ENCODE data around the gene SYNGR3.

Gene SYNGR3

DNA sequence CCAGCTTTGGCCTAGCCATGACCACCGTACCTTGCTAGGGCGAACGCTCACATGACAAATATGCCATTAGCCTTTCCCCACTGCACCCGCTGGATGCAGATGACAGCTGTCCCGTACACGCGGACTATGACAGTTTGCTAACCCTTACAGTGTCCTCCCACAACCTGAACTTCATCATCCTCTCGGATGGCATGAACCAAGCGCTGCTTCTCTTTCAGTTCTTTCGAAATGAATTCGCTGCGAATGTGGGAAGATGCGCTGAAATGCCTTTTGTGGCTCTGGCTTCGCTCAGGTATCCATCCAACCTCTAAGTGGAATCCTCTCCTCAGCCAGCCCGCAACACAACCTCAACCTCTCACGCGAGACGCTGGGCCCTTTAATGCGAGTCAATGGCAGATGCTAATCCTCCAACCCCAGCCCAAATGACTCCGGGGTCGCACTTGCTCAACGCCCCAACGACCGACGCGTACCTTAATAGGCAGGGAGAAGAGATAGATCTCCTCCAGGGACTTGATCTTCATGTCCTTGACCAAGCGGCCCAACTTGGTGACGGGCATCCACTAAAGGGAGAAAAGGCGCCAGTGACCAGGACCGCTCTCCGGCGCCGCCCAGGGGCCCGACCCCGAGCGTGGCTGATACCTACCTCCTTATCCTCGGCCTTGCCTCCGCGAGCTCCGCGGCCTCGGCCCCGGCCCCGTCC is 25.8 kb upstream of the SYNGR3 start:
- DNase-seq (ENCODE audit: extremely low read depth, insufficient read length), result peak; percentile 67

DNA sequence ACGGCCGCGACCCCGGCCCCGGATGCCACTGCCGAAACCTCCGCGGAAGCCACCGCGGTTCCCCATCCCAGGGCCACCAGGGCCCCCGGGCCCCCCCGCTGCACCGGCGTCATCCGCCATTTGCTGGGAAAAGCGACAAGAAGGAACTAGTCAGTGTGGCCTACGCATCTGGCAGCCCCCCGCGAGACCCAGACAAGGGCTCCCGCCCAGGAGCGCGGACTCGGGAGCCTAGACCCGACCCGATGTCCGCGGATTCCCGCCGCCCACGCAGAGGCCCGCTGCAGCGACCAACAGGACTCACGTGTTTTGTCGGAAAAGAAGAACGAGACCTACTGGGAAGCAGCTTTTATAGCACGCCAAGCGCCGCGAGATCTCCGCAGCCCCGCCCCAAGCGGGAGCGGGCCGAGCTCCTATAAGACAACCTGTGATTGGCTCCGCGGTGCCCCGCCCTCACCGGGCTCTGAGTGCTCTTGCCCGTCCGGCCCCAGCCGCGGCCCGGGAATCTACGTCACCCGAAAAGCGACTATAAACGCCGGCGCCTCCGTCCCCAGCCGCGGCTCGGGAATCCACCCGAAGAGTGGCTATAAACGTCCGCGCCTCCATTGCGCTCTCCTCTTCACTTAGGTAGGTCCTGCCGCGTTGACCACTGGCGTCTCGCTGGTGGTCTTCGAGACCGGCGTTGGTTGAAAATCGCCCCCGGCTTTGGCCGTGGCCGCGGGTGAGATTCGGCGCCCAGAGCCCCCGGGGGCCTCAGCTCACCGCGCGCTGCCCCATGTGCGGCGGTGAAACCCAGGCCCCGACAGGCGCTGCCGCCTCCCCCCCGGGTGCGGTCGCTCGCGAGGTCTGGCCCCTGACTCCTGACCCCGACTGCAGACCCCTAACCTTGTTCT is 25.0 kb upstream of the SYNGR3 start, which contains the start of gene RPS2:
RPS2 (minus strand) TSS at position 321 of the 890 bp plus-strand sequence; CDS start at position 120, 201 bp downstream.
- TF ChIP-seq, protein P1, sequence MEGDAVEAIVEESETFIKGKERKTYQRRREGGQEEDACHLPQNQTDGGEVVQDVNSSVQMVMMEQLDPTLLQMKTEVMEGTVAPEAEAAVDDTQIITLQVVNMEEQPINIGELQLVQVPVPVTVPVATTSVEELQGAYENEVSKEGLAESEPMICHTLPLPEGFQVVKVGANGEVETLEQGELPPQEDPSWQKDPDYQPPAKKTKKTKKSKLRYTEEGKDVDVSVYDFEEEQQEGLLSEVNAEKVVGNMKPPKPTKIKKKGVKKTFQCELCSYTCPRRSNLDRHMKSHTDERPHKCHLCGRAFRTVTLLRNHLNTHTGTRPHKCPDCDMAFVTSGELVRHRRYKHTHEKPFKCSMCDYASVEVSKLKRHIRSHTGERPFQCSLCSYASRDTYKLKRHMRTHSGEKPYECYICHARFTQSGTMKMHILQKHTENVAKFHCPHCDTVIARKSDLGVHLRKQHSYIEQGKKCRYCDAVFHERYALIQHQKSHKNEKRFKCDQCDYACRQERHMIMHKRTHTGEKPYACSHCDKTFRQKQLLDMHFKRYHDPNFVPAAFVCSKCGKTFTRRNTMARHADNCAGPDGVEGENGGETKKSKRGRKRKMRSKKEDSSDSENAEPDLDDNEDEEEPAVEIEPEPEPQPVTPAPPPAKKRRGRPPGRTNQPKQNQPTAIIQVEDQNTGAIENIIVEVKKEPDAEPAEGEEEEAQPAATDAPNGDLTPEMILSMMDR (IDR thresholded peaks at IDR 0.05; ENCODE audit: insufficient read depth, low read length, poor library complexity, severe bottlenecking), result no peak
- H3K36me3 ChIP-seq (ENCODE audit: control insufficient read depth, insufficient read depth, low read length), result peaks cover 21% of the 10 kb centered on the region
- peak; percentile 99 for DNase-seq (ENCODE audit: extremely low read depth, insufficient read length)
- peak within 1 kb of the TSS; percentile 83 for H3K4me3 ChIP-seq (replicated peaks; ENCODE audit: low read depth, low read length)
- no peaks in the 10 kb centered on the region for H3K27me3 ChIP-seq (replicated peaks; ENCODE audit: control insufficient read depth, insufficient read depth, low read length)

More for the DNA sequence above, 25.8 kb upstream of the SYNGR3 start:
- Histone ChIP-seq H3K36me3 (ENCODE audit: control insufficient read depth, insufficient read depth, low read length) (peaks cover 21% of the 10 kb centered on the region), H3K4me3 (replicated peaks; ENCODE audit: low read depth, low read length) (peak overlapping the region; percentile 83), H3K27me3 (replicated peaks; ENCODE audit: control insufficient read depth, insufficient read depth, low read length) (no peaks in the 10 kb centered on the region)
- TF ChIP-seq, protein P1 (IDR thresholded peaks at IDR 0.05; ENCODE audit: insufficient read depth, low read length, poor library complexity, severe bottlenecking), result peak; percentile 32

DNA sequence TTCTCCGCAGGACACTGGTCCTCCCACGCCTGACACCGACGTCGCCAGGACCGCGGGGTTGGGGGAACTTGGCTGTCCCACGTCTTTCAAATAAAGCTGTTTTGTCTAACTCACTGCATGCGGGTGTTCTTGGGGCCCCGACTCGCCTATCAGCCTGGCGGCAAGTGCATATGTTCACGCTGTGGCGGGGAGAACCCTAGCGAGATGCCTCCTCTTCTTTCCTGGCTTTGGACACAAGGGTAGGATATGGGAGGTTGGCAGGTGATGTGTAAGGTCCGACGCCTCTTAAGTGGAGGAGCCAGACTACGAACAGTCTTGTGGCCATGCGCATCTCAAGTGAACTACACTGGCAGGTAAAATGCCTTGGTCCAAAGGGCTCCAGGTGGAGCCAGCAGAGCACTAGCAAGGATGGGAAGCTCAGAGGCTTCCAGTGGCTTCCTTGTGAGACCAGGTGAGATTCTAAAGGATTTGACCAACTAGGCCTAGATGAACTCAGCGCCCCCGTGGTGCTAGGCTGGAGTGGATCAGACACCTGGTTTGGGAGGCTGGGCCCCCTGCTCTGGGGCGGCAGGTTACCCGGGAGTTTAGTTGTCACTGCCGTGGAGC is 24.3 kb upstream of the SYNGR3 start:
- peak overlapping the region; percentile 83 for H3K4me3 ChIP-seq (replicated peaks; ENCODE audit: low read depth, low read length)
- no peak for DNase-seq (ENCODE audit: extremely low read depth, insufficient read length)
- H3K36me3 ChIP-seq (ENCODE audit: control insufficient read depth, insufficient read depth, low read length), result peaks cover 21% of the 10 kb centered on the region
- no peaks in the 10 kb centered on the region for H3K27me3 ChIP-seq (replicated peaks; ENCODE audit: control insufficient read depth, insufficient read depth, low read length)
- TF ChIP-seq, protein P1 (IDR thresholded peaks at IDR 0.05; ENCODE audit: insufficient read depth, low read length, poor library complexity, severe bottlenecking), result no peak

DNA sequence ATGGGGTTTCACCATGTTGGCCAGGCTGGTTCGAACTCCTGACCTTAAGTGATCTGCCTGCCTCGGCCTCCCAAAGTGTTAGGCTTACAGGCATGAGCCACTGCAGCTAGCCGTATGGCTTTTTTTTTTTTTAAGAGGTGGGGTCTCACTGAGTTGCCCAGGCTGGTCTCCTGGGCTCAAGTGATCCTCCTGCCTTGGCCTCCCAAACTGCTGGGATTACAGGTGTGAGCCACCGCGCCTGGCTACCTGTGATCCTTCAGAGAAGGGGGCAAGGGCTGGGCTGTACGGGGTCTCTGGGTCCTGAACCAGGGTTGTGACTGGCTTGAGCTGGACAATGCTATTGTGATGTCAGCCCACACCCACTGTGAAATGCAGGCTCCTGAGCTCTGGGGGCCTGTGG is 23.3 kb upstream of the SYNGR3 start, which contains the start of gene RNF151:
RNF151 (plus strand) TSS at position 397 of the 400 bp plus-strand sequence. CDS start 26 bp downstream, outside the sequence.
- peak within 1 kb of the TSS; percentile 83 for H3K4me3 ChIP-seq (replicated peaks; ENCODE audit: low read depth, low read length)
- TF ChIP-seq, protein P1 (IDR thresholded peaks at IDR 0.05; ENCODE audit: insufficient read depth, low read length, poor library complexity, severe bottlenecking), result no peak
- peaks cover 19% of the 10 kb centered on the region for H3K36me3 ChIP-seq (ENCODE audit: control insufficient read depth, insufficient read depth, low read length)
- DNase-seq (ENCODE audit: extremely low read depth, insufficient read length), result no peak
- H3K27me3 ChIP-seq (replicated peaks; ENCODE audit: control insufficient read depth, insufficient read depth, low read length), result no peaks in the 10 kb centered on the region

DNA sequence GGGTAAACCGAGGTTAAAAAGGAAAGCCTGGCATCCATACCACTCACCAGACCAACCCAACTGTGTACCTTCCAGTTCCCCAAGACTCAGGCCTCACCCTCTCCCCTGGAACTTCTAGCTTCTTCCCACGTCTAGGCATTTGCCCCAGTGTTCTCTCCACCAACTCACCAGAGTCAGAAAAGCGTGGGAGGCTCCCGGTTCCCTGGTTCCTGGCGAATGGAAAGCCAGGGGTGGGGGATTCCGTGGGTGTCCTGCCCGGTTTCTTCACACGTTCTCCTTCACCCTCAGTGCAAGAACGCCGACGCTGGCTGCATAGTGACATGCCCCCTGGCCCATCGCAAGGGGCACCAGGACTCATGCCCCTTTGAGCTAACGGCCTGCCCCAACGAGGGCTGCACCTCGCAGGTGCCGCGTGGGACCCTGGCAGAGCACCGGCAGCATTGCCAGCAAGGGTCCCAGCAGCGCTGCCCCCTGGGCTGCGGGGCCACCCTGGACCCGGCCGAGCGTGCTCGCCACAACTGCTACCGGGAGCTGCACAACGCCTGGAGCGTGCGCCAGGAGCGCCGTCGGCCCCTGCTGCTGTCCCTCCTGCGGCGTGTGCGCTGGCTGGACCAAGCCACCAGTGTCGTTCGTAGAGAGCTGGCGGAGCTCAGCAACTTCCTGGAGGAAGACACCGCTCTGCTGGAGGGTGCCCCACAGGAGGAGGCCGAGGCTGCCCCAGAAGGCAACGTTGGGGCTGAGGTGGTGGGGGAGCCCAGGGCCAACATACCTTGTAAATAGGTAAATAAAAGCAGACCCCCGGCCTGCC is 21.4 kb upstream of the SYNGR3 start:
- TF ChIP-seq, protein P1 (IDR thresholded peaks at IDR 0.05; ENCODE audit: insufficient read depth, low read length, poor library complexity, severe bottlenecking), result no peak
- peak; percentile 9 for DNase-seq (ENCODE audit: extremely low read depth, insufficient read length)

More for the DNA sequence above, 21.4 kb upstream of the SYNGR3 start:
- H3K36me3 ChIP-seq (ENCODE audit: control insufficient read depth, insufficient read depth, low read length), result peaks cover 6% of the 10 kb centered on the region
- no peaks in the 10 kb centered on the region for H3K27me3 ChIP-seq (replicated peaks; ENCODE audit: control insufficient read depth, insufficient read depth, low read length)
- H3K4me3 ChIP-seq (replicated peaks; ENCODE audit: low read depth, low read length), result no peak overlapping the region

Data from GM06990 (cell line).